Left ventricle myocardium superior (tissue), 1 donor: Measurements from ENCODE around the gene SKOR1. TPM values are rescaled to one million over a fixed set of nuclear protein-coding genes. Genes with fewer than 3 reads are reported as not detected.

Experiments
- ATAC-seq: fragments of 200-7000 bp; cut with Tn5 transposase; one replicate; pipeline ENCODE4 v1.9.1; 2020; ENCODE audit warnings: mild to moderate bottlenecking, moderate library complexity
- DNase-seq: peaks from one replicate; pipeline ENCODE4 v3.0.0-alpha.2; 2020
- intact Hi-C: fragments of 100-400 bp; cut with micrococcal nuclease; formaldehyde crosslinking; loops from one replicate; pipeline ENCODE4 v1.11.0; 2022
- total RNA-seq: library from RNA; stranded (reverse); fragmentation: NEBNext Ultra II Directional; extraction: Animal tissue kit (Norgen Biotek cat#: 25700); gene quantifications from one replicate; pipeline ENCODE4 v1.2.1, GENCODE V29; 2021
- donor health status: DM: no; HTN: yes; CAD: no; lungs with severe emphysema.

Gene SKOR1
- total RNA-seq, 1 donor from 2014 or later = 0.07 TPM

DNA sequence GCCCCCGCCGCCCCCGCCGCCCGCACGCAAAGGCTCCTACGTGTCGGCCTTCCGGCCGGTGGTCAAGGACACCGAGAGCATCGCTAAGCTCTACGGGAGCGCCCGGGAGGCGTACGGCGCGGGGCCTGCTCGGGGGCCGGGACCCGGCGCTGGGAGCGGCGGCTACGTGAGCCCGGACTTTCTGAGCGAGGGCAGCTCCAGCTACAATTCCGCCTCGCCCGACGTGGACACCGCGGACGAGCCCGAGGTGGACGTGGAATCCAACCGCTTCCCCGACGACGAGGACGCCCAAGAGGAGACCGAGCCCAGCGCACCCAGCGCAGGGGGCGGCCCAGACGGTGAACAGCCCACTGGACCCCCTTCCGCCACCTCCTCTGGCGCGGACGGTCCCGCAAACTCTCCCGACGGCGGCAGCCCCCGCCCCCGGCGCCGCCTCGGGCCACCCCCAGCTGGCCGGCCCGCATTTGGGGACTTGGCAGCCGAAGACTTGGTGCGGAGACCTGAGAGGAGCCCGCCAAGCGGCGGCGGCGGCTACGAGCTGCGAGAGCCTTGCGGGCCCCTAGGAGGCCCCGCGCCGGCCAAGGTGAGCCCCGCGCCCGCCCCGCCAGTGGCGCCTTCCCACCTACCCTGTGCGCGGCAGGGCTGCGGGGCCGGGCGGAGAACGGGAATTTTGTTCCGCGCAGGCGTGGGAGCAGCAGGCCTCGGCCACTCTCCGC lies 2.4 kb downstream of the SKOR1 start:
- no peak for ATAC-seq
- intact Hi-C loops = no loop called here
- no peak for DNase-seq

DNA sequence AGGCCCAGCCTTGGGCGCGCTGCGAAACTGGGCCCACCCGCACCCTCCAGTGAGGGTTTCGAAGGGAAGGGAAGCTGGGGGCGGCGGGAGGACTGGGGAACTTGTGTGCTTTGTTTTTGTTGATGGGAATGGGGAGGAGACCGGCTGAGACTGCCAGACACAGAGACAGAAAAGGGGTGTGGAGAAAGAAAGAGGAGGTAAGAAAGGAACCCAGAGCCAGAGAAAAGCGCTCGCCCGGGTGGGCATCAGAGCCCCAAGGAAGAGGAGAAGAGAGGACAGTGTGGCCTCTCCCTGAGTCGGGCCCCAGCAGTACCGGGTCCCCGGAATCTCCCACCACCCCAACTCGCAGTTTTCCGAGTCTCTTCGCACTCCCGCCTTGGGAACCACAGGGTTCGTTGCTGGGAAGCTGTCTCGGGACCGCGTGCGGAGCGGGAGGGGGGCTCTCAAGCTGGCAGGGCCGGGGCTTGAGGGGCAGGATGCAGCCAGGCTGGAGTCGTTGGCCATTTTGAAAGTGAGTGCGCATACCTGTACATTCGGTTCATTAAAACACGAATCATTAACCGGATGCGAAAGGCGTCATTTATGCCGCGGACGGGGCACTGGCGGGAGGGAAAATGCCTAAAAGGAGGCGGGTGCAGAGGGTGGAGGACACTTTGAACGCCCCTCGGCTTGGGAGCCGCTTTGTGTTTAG lies 3.1 kb downstream of the SKOR1 start:
- intact Hi-C loops = no loop called here

DNA sequence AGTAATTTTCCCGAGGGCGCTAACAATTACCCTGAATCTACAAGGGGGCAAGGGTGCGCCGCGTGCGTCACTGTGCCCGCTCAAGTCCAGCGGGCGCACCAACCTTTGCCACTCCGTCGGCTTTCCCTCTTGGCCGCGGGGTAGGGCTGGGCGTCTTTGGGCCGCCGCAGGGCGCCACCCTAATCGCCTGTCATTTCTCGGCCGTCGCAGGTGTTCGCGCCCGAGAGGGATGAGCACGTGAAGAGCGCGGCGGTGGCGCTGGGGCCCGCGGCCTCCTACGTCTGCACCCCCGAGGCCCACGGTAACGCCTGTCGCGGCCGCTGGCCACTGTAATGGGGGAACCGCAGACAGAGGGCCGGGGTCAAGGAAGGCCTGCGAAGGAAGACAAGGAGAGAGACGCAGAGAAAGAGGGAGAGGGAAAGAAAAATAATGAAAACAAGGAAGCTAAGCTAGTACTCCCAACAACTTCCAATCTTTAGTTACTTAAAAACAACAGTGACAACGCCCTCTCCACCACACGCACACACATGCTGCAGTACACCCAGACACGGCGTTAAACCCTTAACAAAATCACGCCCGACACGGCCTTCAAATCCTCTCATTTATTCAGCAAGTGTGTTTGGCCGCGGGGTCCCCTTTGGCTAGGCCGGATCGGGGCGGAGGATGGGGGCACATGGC lies 3.8 kb downstream of the SKOR1 start:
- intact Hi-C loops = no loop called here
- ATAC-seq = no peak
- no peak for DNase-seq

More for the DNA sequence above, 3.1 kb downstream of the SKOR1 start:
- ATAC-seq (no peak), DNase-seq (no peak)

DNA sequence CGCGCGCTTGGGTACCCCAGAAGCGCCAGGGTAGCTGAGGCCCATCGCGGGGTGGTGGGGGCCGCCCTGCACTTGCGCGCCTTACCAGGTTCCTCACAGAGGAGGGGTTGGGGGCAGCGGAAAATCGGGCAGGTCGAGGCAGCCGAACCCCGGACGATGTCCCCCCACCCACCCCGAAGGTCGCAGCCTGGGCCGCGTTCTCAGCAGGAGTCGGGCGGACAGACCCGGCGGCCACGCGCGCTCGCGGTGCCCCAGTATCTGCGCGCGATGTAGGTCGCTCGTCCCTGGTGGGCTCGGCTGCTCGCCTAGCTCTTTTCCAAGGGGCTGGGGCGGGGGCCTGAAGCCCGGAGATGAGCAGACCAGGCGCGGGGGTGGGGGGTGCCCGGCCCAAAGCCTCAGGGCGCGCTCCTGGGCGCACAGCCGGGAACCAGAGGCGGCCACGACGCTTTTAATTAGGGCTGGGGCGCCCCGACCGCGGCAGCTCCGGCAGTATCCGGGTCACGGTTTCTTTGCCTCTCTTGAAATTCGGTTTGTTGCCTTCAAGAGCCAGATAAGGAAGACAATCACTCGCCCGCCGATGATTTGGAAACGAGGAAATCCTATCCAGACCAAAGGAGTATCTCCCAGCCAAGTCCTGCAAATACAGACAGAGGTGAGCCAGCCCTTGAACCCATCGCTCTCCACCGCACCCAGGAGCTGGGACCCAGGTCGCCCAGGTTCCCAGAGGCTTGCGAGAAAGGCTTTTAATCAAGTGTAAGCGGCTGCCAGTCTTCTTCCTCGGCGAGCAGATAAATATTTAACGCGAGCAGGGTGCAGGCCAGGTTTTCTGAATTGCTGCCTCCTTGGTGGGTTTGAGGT lies 4.6 kb downstream of the SKOR1 start:
- no peak for ATAC-seq
- intact Hi-C loops = loop anchor here (10.0 kb wide), 1 partner anchor 375 kb away; no protein-coding TSS in a partner anchor
- no peak for DNase-seq

DNA sequence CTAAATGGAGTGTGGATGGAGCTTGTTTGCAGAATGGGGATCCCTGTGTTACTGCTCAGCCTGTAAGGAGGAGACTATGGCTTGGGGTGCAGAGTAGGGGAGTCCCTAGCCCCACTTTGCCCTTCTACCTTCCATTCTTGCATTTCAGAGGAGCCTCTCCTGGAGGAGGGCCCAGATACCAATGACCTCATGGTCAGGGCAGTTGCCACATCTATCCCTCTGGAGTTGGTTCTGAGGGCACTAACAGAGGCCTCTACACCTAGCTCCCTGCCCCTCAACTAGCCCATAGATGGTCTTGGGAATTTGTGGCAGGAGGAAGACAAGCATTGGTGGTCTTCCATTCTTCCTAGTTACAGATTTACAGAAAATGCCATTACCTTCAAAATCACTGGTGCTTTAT lies 6.1 kb downstream of the SKOR1 start:
- intact Hi-C loops = loop anchor here (10.0 kb wide), 1 partner anchor 377 kb away; no protein-coding TSS in a partner anchor

DNA sequence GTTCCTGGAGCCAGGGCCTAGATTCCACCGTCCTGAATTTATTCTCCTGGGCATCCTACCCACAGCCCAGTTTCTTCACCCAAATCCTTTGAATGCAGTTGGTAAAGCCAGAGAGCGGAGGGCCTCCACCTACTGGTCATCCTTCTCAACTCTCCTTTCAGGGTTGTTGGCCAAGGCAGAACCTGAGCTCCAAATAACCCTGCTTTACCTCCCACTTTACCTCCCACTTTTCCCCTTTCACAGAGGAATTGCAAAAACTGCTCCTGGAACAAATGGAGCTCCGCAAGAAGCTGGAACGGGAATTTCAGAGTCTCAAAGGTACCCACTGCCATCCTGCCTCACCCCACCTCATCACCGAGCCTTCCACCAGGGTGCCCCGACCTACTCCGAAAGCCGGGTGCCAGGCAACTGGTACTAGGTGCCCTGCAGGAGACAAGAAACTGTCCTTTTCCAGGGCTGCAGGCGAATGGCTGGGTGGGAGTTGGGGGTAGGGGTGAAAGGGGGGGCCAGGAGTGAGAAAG lies 6.8 kb downstream of the SKOR1 start:
- no peak for DNase-seq
- ATAC-seq = no peak
- intact Hi-C loops = loop anchor here (10.0 kb wide), 1 partner anchor 377 kb away; no protein-coding TSS in a partner anchor

More for the DNA sequence above, 6.1 kb downstream of the SKOR1 start:
- no peak for DNase-seq
- ATAC-seq = no peak

DNA sequence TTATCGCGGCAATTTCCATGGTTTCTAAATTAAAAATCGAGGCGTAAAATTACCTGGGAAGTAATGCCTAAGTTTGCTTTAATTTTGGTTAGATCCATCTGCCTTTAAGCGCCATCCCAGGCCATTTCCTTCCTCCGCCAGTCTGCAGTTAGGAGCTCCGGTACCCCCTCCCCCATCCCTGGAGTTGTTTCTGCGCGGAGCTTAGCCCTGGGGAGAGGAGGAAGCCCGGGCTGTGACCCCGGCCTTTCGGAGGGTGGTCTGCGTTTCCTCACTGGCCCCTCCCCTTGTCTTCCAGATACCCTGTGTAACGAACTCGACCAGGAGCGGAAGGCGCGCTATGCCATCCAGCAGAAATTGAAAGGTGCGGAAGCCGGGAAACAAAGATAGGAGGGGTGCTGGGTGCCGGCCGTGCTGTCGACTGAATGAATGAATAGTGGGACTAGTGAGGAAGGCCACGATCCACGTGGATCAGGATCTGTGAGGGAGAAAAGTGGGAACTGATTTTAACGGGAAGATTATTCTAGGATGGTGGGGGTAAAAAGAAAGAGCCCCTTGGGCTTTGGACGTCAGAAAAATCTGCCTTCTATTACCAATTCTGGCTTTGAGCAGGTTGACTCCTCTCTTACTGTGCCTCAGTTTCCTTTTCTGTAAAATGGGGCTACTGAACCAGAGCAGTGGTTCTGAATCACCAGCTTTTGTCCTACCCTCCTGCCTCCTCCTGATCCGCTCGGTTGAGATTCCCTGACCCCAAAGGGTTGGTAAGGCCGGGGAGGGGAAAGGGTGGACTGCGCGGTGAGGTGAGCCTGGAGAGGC lies 7.8 kb downstream of the SKOR1 start:
- DNase-seq (no peak), ATAC-seq (no peak)
- intact Hi-C loops = loop anchor here (10.0 kb wide), 1 partner anchor 378 kb away; no protein-coding TSS in a partner anchor

DNA sequence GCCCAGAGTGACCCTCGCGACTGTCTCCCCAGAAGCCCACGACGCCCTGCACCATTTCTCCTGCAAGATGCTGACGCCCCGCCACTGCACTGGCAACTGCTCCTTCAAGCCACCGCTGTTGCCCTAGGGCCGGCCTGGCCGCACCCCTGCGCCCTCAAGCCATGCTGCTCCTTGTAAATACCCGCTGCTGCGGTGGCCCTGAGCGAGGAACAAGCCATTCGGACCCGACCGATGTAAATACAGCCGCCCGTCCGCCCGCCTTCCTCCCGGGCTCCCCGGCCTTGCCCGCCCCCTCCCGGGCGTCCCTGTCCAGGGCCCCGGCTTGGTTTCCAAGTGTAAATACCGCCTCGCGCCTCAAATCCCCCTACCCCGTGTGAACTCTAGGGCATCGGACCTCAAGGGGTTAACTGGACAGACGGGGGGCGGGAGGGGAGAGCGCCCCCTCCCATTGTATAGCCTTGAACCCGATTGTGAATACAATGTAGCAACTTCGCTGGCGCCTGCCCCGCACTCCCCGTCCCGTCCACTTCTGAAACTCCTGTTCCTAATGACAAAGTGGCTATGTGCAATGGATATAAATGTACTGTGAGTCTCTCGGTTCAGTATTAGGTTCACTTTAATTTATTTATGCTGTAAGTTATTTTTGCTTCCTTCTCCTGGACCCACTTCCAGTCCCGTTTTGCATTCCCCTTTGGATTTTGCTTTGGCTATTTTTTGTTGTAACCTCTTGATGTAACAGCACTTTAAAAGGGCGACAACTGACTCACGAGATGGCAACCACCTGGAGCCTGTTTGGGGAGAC lies 8.6 kb downstream of the SKOR1 start:
- ATAC-seq (peak; percentile 33), DNase-seq (peak; percentile 50)
- intact Hi-C loops = loop anchor here (10.0 kb wide), 1 partner anchor 379 kb away; no protein-coding TSS in a partner anchor

DNA sequence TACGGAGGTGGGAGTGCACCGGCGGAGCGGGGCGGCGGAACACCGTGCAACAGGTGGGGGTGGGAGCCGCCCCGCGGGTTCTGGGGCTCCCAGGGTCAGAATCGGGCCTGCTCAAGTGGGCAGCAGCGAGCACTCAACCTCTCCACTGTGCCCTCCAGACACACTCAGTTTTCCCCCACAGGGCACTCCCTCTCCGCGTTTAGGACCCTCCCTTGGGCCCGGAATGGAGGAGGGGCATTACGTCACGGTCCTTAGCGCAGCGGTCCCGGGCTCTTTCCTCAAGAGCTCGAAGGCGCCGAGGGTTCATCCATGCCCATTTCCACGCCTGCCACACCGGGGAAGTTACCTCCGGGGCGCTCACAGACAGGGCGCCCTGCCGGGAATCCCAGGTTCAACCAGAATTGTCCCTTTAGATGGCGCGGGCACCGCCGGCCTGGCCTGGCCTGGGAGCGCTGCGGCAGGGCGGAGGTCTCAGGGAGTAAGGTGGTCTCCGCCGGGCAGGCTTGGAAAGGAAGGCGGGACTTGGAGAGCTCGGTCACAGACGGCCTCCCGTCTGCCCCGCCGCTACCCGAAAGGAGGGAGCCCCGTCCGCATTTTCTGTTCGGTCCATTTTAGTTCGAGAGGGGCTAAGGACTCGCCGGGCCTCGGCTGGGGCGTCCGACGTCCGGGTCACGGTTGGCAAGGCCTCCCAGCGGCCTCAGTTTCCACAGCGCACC lies 9.4 kb downstream of the SKOR1 start:
- no peak for ATAC-seq
- no peak for DNase-seq
- intact Hi-C loops = loop anchor here (10.0 kb wide), 1 partner anchor 380 kb away; no protein-coding TSS in a partner anchor

DNA sequence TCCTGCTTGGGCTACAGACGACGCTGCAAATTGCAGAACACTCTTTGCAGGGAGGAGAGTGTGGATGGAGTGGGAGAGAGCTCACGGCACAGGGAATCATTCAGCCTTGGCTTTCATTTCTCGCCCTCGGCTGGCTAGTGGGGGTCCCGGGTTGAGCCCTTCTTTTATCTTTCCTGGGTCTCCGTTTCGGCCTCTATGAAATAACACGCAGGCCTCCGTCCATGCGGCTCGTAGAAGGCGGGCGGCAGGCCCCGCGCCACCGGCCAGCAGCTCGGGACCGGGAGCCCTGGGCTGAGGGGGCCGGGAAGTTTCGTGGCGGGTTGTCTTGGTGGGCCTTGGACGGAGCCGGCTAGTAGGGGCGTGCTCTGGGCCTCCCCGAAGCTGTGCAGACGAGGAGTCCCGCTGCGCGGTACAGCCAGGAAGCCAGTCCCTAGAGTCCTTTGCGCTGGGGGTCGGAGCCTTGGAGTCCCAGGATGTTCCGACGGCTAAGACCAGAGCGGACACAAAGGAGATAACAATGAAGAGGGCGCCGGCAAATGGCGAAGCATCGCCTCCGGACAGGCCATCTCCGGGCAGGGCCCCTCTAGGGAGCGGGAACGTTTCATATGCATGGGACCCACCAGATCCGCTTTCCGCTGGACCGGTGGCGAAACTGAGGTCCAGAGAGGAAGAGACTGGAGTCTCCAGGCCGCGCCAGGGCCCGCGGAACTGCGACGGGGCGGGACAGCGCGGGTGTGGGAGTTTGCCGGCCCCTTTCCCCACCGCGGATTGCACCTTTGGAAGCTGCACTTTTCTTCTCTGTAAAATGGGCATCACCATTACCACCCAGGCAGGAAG lies 10.2 kb downstream of the SKOR1 start:
- intact Hi-C loops = loop anchor here (10.0 kb wide), 1 partner anchor 381 kb away; no protein-coding TSS in a partner anchor
- no peak for ATAC-seq
- no peak for DNase-seq

DNA sequence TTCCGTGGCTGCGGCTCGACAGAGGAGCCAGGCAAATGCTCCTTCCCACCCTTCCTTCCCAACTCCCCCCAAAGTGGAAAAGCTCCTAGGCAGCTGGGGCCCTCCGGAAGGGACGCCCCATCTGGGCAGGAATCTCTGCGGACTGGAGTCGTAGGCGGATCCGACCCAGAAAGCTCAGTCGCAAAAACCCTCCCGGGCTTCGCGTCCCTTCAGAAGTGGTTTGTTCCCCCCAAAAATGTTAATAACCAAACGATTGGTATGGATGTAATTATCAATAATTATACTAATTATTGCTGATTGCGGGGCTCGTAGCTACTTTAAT lies 10.8 kb downstream of the SKOR1 start:
- DNase-seq = no peak

DNA sequence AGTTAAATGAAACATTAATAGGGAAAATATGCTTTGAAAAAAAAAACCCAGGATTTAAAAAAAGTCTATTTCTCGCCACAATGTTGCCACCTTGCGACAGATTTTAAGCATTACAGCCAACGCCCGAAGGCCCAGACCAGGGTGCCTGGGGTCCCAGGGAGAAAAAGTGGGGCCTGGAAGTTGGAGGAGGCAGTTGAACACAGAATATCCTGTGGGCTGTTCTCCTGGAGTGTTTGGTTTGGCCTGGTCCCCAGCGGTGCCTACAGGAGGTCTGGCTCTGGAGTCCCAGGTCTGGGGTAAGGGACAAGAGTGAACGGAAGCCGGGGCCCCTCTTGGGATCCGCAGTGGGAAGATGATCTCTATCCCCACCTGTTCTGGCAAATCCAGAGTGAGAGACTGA lies 11.2 kb downstream of the SKOR1 start:
- intact Hi-C loops = loop anchor here (10.0 kb wide), 1 partner anchor 382 kb away; no protein-coding TSS in a partner anchor
- no peak for ATAC-seq
- DNase-seq = no peak

More for the DNA sequence above, 10.8 kb downstream of the SKOR1 start:
- no peak for ATAC-seq
- intact Hi-C loops = loop anchor here (10.0 kb wide), 1 partner anchor 381 kb away; no protein-coding TSS in a partner anchor

DNA sequence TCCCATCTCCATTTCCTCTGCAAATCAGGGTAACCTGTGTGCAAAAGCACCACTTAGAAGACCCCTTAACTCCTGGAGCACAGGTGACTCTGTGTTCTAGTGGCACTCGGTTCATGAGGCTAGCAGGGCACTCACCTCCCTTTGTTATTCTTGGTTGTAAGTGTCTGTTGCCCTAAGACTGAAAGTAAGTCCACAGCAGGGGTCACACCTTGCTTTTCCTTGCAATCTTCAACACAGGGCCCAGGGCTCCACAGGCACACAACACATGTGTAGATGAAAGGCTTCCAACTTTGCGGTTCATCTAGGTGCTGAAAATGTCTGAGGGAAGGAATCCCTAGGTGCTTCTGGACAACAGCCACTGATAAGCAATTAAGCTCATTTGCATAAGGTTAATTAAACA lies 11.6 kb downstream of the SKOR1 start:
- ATAC-seq = no peak
- no peak for DNase-seq
- intact Hi-C loops = loop anchor here (10.0 kb wide), 1 partner anchor 382 kb away; no protein-coding TSS in a partner anchor

DNA sequence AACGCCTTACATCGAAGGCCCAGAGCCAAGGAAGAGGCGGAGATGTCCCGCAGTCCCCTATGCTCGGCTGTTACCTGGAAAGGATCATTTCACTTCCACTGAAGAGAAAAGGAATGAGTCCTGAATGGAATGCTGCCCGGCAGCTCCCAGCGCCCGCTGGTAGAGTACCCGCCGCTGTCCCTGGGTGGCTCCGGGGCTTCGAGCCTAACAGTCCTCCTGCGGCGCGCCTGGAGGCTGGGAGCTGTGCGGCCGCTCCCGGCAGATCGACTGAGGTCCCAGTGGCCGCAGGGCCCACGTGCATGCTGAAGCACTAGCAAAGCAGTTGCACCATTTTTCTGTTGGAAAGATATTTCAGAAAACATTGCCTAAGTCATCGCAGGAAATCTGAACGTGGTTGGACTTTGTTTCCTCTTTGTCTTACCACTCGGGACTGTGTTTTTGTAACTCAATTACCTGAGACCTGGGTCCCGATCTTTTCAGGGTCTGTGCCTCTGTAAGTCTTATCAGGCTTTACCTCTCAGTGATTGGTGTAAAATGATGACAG lies 13.6 kb downstream of the SKOR1 start:
- intact Hi-C loops = loop anchor here (10.0 kb wide), 1 partner anchor 384 kb away; no protein-coding TSS in a partner anchor
- ATAC-seq (peak; percentile 59), DNase-seq (peak; percentile 80)

DNA sequence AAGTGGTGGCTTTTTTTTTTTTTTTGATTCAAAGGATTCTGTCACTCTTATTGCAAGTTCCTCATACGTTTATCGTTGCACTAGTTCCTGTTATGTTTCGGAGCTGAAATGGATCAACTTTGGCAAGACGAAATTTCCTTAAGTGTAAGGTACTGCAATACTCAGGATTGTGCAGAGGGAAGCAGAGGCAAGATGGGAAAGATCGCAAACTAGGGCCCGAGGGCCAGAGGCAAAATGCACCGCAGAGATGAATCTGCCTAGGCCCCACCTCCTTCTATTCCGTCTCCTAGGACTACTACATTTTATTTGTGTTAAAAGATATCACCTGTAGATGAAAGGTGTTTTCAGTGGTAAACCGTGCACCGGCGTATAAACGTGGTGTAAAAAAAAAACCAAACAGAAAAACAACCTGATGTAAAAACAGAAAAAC lies 14.2 kb downstream of the SKOR1 start:
- DNase-seq (no peak), ATAC-seq (peak; percentile 26)
- intact Hi-C loops = loop anchor here (10.0 kb wide), 1 partner anchor 385 kb away; no protein-coding TSS in a partner anchor
